ENCODE results near the gene ERBB4.

- no peak for TF ChIP-seq CTCF (IDR thresholded peaks at IDR 0.05)
- TF ChIP-seq POLR2AphosphoS5 (IDR thresholded peaks at IDR 0.05) = no peak
These were observed 4.3 kb downstream of the ERBB4 start for GRCh38 chr2:212534336-212534735.

Data from prostate gland (tissue), 2 donors.